Colonic mucosa (tissue), 4 donors: ENCODE results near the gene SUSD4. TPM values are rescaled to one million over a fixed set of nuclear protein-coding genes. Genes with fewer than 3 reads are reported as not detected.

ENCODE experiments used
- DNase-seq: peaks from one replicate; pipeline ENCODE4 v3.0.0-alpha.2; 2020
- H3K27ac ChIP-seq: fragments of 200-600 bp; one replicate; pipeline ENCODE4 v1.8.0; 2021
- H3K27me3 ChIP-seq: fragments of 200-600 bp; one replicate; pipeline ENCODE4 v1.8.0; 2021
- H3K36me3 ChIP-seq: fragments of 200-600 bp; one replicate; pipeline ENCODE4 v1.8.0; 2021
- H3K4me1 ChIP-seq: fragments of 200-600 bp; one replicate; pipeline ENCODE4 v1.8.0; 2021; ENCODE audit warnings: mild to moderate bottlenecking
- H3K4me3 ChIP-seq: fragments of 200-600 bp; one replicate; pipeline ENCODE4 v1.8.0; 2021
- H3K9ac ChIP-seq, 2 donors: one replicate each; pipeline ENCODE4 v1.7.0; 2013; ENCODE audit warnings: control low read depth in 2 of 2, low read depth in 2 of 2, low read length in 2 of 2
- H3K9me3 ChIP-seq: fragments of 200-600 bp; one replicate; pipeline ENCODE4 v1.8.0; 2021
- CTCF ChIP-seq: fragments of 200-600 bp; IDR thresholded peaks from one replicate; pipeline ENCODE4 v1.8.0; 2022; ENCODE audit warnings: antibody characterized with exemption, mild to moderate bottlenecking
- intact Hi-C: fragments of 100-400 bp; cut with DNase I; formaldehyde crosslinking; loops from one replicate; pipeline ENCODE4 v1.14.1; 2022
- total RNA-seq, 2 donors: library from RNA; stranded (reverse); fragmentation: NEBNext Ultra II Directional in 1 of 2; extraction: Animal tissue kit (Norgen Biotek cat#: 25700) in 1 of 2; gene quantifications; one replicate each; pipeline ENCODE4 v1.2.1, GENCODE V29; 2021
- donor health status: healthy.
- donor health status: DM: no; HTN: no; CAD: no.
- donor health status: DM: no; HTN: no; CAD: no.

SUSD4 gene
- total RNA-seq, 2 donors from 2014 or later = 0.15 to 0.37 TPM

DNA sequence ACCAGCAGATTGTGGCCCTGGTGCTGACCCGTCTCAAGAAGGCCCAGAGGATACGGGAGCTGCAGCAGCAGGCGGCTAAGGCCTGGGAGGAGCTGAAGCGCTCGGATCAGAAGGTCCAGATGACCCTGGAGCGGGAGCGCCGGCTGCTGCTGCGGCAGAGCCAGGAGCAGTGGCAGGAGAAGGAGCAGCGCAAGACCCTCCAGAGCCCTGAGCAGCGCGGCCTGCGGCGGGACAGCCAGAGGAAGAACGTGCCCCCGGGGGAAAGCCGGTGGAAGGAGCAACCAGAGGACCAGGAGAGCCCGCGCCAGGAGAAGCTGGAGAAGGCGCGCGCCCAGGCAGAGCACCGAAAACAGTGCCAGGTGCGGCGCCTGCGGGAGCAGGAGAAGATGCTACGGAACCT lies 30.3 kb upstream of the SUSD4 start:
- Histone ChIP-seq H3K27me3 (peaks cover 21% of the 10 kb centered on the region), H3K9me3 (no peaks in the 10 kb centered on the region), H3K9ac (no peak overlapping the region), H3K27ac (no peak overlapping the region), H3K4me1 (no peaks in the 10 kb centered on the region), H3K36me3 (no peaks in the 10 kb centered on the region), H3K4me3 (no peak overlapping the region)
- intact Hi-C loops = no loop called here
- no peak for DNase-seq
- TF ChIP-seq CTCF = no peak

DNA sequence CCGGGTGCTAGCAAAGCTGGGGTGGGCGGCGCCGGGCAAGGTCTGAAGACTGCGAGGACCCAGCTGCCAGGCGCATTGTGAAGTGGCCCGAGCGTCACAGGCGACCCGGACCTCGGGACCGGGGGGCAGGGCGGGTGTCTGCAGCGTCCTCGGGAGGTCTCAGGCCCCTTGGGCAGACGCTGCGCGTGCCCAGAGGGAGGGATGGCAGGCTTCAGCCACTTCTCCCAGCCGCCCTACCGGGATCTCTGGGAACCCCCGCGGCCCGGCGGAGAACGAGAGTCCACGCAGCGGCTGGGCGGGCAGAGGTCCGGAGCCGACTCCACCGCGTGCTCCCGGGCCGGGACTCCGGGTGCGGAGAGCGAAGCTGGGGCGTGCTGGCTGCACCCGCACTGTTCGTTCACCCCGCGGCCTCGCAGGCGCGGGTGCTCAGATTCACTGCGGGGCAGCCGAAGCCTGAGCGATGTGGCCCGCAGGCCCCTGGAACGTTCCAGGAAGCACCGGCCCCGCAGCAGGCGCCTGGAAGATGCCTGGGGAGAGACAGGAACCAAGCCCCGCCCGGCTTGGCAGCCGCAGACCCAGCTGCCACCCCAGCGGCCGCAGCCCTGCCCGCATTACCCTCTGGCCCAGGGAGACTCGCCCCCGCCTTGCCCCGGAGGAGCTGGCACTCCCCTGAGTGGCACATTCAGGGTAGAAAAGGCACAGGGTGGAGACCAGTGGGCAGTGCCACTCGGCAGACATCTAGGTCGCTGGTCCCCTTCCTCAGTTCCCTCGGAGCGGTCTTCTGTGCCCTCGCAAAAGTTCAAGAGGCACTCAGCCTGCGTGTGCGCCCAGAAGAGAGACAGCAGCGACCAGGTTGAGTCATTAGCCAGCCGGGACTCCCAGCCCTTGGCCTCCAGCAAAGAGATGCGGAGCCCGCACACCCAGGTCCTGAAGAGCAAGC lies 29.6 kb upstream of the SUSD4 start, which contains the start of gene CCDC185:
TSS of gene CCDC185 (plus strand) at position 141 of the 940 bp plus-strand sequence. CDS start at position 202, 61 bp downstream.
- no peak within 1 kb of the TSS for H3K27ac ChIP-seq
- DNase-seq = no peak
- H3K9me3 ChIP-seq = no peaks in the 10 kb centered on the region
- intact Hi-C loops = no loop called here
- H3K27me3 ChIP-seq = peaks cover 21% of the 10 kb centered on the region
- TF ChIP-seq CTCF = no peak
- no peaks in the 10 kb centered on the region for H3K36me3 ChIP-seq
- no peak within 1 kb of the TSS for H3K9ac ChIP-seq
- H3K4me3 ChIP-seq = peak within 1 kb of the TSS; percentile 14
- no peaks in the 10 kb centered on the region for H3K4me1 ChIP-seq

GRCh38 chr1:223390618-223391017 lies 26.6 kb upstream of the SUSD4 start:
- Histone ChIP-seq H3K4me3 (no peak overlapping the region), H3K36me3 (no peaks in the 10 kb centered on the region), H3K9me3 (no peaks in the 10 kb centered on the region), H3K9ac (no peak overlapping the region), H3K27me3 (peaks cover 21% of the 10 kb centered on the region), H3K27ac (no peak overlapping the region), H3K4me1 (no peaks in the 10 kb centered on the region)
- DNase-seq = no peak
- no peak for TF ChIP-seq CTCF
- intact Hi-C loops = no loop called here

- Histone ChIP-seq H3K9ac (no peak overlapping the region), H3K27me3 (no peaks in the 10 kb centered on the region), H3K27ac (no peak overlapping the region), H3K4me3 (no peak overlapping the region), H3K9me3 (no peaks in the 10 kb centered on the region), H3K4me1 (no peaks in the 10 kb centered on the region), H3K36me3 (no peaks in the 10 kb centered on the region)
- intact Hi-C loops = no loop called here
- DNase-seq = no peak
- no peak for TF ChIP-seq CTCF
Measured at GRCh38 chr1:223386013-223386412, 22.0 kb upstream of the SUSD4 start.

DNA sequence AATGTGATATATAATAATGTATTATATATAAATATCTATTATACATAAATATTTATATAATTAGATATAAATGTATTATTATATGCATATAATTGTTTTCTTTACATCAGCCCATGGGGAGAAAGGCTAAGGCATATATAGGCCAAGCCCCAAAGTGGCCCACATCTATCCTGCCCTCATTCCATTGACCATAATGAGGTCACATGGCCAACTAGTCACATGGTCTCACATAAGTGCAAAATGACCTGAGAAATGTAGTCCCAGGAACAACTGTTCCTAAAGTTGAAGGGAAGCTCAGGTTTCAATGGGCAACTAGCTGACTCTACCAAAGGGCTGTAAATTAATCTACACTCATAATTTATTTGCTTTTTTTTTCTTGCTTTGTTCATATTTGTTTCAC lies 14.8 kb upstream of the SUSD4 start:
- no peaks in the 10 kb centered on the region for H3K4me1 ChIP-seq
- intact Hi-C loops = no loop called here
- H3K4me3 ChIP-seq = no peak overlapping the region
- H3K9me3 ChIP-seq = no peaks in the 10 kb centered on the region
- TF ChIP-seq CTCF = no peak
- DNase-seq = no peak
- H3K27me3 ChIP-seq = no peaks in the 10 kb centered on the region
- H3K27ac ChIP-seq = no peak overlapping the region
- H3K36me3 ChIP-seq = no peaks in the 10 kb centered on the region
- H3K9ac ChIP-seq = no peak overlapping the region
